HS-27A (cell line): ENCODE data around the gene FAM117A.
"Not testable (repeated sequence)": the region's sequence is repeated elsewhere in the genome, so short reads cannot be mapped to it uniquely, and the experiment has no call there.

ENCODE experiments used
- DNase-seq: peaks from one replicate; pipeline ENCODE4 v3.0.0-alpha.2; 2012; ENCODE audit warnings: low read depth, missing footprints

The FAM117A gene

DNA sequence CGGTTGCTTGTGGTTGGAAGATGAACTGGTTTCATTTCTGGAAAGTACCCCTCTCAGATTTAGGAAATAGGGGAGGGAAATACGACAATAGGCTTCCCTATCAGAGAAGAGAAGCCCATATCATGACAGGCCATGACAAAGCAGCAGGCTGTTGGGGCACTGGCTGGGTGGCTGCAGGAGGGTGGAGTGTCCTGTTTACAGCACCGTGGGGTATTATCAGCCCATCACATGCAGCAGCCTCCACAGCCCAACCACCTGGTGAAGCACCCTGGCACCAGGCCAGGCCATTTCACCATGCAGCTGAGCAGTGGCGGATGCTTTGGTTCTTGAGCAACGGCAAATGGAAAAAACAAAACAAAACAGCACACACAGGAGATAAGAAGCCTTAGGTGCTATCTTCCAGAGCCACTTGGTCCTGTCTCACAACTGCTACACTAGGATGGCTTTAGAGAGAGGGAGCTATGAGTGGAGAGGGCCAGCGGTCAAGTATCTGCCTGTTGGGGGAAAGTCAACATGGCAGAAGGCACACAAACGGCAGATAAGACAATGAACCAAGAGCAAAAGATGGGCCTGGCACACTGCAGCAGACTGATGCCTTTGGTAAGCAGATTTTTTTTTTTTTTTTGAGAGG is 24.2 kb downstream of the FAM117A start:
- no peak for DNase-seq

DNA sequence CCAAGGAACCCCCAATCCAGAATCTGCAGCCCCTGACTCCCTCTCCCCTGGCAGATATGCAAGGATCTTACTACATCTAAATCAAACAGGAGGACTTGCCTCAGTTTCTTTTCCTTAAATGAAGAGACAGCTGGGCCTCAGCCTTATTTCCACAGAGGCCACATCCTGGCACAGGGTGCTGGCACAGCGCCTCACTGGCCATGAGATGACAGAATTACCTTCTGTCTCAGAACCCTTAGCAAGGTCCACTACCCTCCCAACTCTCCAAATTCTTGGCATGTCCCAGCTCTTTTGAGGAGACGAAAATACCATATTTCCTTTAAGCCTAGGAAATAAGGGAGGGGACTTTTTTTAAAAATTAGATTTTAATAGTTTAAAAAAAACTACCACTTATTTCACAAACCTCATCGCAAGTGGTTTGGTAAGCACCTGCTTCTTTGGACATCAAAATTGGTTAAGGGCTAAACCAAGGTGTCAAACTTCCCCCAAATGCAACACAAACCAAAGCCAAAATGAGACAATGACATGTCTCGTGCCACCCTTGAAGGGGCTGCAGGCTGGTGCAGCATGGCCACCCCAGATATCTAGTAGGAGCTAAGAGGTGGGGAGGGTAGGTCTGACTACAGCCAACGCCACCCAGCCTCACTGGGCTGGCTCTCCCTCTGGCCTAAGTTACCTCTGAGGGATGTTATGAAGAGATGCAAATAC is 25.3 kb downstream of the FAM117A start:
- DNase-seq: no peak

DNA sequence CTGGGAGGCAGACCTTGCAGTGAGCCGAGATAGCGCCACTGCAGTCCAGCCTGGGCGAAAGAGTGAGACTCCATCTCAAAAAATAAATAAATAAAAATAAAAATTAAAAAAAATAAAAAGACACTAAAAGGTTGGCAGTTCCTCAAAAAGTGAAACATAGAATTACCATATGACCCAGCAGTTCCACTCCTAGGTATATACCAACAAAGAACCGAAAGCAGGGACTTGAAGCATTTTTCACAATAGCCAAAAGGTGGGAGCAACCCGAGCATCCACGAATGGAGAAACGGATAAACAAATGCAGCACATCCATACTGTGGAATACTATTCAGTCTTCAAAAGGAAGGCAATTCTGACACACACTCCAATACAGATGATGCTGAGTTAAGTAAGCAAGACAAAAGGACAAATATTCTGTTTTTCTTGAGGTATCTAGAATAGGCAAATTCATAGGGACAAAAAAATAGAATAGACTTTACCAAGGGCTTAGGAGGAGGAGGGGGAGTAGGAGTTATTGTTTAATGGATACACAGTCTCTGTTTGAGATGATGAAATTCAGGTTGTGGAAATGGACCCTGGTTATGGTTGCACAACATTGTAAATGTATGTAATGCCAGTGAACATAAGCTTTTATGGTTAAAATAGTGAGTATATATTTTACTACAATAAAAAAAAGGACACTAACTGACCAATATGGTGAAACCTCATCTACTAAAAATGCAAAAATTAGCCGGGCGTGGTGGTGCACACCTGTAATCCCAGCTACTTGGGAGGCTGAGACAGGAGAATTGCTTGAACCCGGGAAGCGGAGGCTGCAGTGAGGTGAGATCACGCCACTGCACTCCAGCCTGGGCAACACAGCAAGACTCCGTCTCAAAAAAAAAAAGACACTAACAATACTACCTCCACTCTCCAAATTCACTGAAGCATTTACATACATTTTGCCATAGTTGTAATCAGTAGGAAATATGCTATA is 29.1 kb downstream of the FAM117A start:
- no peak for DNase-seq

DNA sequence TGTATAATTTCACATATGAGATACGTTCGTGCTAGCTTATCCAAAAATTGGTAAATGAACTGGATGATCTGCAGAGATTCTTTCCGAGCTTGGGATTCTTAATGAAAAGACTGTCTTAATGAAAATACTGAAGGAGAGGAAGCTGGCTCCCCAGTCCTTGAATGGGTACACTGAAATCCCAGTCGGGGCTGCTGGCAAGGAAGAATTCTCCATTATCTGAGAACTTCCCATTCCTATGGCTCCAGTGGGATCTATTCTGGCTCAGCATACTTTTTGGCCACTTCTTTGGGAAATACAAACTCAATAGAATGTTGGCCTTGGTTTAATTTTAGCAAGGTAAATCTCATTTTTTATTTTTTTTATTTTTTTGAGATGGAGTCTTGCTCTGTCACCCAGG is 32.5 kb downstream of the FAM117A start:
- DNase-seq: no peak

DNA sequence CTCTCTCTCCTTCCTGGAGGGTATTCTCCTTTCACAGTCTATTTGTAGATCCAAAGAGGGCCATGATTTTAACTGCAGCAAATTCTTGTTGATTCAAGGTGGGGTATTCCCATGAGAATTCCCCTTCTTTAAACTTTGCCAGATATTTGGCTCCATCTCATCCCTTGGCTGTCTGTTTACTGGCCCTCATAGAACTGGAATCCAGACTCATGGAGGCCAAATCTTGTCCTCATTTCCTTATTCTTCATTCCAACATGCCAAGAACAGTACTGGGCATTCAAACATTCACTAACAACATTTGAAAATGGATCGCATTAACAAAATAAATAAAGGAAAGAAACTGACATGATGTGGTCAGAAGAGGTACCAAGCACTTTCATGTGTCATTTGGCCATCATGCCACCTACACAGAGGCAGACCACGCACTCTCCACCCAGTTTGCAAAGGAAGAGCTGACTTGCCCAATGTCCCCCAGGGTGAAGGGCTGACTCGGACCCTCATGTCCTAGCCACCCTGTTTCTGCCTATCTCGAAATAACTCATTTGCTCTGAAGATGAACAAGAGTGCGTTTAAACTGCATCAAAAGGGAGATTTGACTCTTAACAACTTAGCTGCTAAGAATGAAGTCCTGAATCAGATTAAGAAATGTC is 33.0 kb downstream of the FAM117A start:
- DNase-seq: no peak

DNA sequence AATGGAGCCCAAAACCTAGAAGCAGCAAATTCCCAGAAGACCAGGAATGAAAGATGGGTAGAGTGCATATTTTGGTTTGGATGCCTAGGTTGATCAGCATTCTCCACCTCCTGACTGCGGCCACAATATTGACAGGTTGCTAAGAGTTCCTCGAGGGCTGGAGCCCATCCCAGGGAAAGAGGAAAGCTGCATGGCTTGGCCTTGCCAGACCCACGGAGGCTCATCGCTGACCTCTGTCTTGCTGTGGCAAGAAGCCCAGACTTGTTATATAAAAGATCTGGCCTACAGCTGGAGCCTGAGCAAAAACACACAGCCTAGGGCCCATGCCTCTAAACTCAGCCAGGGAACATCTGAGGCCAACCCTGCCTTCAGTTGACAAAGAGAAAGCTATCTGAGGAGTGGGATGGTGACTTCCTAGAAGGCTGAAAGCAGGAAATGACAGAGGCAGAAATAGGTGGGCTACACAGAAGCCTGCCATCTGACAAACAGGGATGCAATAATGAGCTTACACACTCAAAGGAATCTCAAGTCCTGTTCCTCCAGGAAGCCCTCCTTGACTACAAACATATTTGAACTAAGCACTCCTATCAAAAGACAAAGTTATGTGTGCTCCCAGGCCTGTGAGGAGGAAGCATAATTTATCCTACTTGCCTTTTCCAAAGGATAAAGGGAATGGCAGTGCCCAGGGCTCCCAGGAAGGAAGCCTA is 33.7 kb downstream of the FAM117A start:
- DNase-seq: no peak

DNA sequence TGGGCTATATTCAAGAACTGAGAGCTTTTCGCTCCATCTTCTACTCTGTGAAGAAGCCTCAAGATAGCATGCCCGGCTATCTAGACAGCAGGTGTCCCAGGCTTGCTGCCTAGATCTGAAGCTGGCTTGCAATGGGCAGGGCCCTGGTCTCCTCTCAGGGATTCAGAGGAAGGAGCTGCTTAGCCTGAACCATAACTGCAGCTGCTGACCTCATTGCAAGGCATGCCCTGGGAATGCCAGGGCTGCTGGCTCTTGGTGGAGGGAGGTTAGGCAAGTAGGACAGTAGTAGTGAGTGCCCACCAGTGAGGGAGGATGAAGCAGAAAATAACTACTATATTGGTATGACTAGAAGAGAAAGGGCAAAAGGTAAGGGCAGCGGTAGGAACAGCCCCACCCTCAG is 34.9 kb downstream of the FAM117A start:
- DNase-seq: no peak

DNA sequence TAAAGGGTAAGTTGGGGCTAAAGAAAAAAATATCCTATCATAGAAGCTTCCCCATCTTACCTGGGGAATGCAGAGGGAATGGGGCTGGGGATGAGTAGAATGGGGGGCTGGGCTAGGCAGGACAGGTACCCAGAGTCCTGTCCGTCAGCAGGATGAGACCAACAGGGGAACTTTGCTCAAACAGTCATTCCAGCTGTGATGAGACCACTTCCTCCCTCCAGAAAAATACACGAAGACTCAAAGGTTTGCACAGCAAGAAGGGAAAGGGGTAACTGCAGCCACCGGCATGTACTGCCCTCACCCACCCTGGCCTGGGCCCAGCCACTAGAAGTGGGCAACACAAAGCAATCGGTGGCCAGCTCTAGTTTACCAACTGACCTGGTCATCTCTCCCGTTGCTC is 35.5 kb downstream of the FAM117A start:
- no peak for DNase-seq

DNA sequence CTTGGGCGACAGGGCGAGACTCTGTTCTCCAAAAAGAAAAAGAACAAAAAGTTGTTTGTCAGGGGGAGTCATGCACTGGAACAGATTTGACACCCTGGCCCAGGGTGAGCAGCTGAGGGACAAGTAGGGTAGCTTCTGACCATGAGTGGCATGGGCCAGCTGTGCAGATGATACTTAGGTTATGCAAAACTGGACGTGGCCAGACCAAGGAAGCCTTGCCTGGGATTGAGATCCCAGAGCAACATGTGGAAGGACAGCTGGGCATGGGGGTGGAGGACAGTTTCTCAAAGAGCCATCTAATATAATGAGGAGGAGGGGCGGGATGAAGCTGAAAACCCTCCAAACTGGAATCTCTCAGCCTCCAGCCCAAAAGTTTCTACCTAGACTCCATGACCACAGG is 36.6 kb downstream of the FAM117A start:
- no peak for DNase-seq

DNA sequence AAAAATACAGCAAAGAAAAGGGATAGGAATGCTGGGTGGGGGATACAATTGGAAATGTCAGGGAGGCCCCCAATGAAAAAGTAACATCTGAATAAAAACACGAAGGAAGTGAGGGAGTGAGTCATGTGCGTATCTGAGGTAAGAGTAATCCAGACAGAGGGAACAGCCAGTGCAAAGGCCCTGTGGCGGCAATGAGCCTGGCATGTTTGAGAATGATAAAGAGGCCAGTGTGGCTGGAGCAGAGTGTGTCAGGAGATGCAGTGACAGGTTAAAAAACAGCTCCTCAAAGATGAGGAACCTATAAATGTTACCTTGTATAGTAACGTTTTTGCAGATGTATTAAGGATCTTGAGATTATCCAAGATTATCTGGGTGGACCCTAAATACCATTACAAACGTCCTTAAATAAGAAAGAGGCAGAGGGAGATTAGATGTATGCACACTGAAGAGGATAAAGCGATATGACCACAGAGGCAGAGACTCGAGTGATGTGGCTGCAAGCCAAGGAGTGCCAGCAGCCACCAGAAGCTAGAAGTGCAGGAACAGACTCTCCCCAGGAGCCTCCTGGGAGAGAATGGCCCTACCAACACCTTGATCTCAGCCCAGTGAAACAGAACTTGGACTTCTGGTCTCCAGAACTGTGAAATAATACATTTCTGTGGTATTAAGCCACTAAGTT is 38.3 kb downstream of the FAM117A start:
- no peak for DNase-seq

DNA sequence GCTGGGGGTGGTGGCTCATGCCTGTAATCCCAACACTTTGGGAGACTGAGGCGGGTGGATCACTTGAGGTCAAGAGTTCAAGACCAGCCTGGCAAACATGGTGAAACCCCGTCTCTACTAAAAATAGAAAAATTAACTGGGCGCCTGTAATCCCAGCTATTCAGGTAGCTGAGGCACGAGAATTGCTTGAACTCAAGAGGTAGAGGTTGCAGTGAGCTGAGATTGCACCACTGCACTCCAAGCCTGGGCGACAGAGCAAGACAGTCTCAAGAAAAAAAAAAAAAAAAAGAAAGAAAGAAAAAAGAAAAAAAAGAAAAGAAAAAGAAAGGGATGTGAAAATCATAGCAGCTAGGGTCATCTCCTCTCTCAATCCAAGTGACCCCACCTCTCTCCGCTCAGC is 39.4 kb downstream of the FAM117A start:
- DNase-seq: not testable (repeated sequence)

DNA sequence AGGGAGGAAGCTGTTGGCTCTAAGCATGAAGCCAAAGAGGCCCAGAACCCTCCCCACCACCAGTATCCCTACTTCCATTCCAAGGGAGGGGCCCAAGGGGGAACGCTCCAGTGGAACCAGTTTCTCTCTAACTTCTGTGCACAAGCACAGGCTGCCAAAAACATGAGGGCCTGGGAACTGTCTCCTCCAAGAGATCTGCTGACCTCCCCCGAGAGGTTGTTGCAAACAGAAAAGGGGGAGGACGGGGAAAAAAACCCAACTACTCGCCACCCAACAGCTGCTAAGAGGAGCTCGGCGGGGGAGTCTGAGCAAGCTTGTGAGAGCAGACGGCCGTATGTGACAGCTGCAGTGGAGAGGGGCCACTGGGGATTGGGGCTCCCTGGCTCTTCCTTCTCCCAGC is 40.5 kb downstream of the FAM117A start:
- DNase-seq: no peak

DNA sequence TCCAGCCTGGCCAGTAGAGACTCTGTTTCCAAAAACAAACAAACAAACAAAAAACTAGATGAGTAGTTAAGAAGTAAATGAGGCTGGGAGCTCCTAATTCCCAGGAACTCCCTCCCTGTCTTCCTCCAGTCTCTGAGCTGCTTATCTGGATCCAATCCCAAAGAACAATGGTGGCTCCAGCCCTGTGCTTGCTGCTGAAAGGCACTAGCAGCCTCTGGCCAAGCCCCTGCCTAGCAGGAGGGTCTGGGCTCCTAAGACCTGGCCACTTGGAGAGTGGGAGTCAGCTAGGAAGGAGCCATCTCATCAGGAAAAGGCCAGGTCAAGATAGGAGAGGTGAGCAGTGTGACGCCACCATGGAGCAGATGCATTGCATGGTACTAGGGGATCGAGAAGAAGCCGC is 41.9 kb downstream of the FAM117A start:
- no peak for DNase-seq

DNA sequence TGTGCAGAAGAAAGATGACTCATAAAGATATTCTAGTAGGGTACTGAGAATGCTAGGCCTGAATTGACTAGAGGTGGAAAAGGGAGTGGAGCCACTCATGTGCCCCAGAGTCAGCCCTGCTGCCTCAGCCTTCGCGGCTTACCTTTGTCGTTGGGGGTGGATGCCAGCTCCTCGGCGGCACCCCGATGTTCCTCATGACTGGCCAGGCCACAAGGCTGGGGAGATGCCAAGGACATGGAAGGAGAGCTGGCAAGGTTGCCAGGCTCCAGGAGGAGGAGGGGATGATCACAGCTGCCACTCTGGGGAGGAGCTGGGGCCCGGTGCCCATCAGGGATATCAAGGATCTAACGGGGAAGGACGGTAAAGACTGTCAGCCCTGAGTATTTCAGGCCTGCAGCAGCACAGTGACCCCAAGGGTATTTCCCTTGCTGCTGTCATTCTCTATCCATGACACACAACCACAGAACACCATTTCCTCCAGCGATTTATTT is 46.5 kb downstream of the FAM117A start:
- DNase-seq: no peak

DNA sequence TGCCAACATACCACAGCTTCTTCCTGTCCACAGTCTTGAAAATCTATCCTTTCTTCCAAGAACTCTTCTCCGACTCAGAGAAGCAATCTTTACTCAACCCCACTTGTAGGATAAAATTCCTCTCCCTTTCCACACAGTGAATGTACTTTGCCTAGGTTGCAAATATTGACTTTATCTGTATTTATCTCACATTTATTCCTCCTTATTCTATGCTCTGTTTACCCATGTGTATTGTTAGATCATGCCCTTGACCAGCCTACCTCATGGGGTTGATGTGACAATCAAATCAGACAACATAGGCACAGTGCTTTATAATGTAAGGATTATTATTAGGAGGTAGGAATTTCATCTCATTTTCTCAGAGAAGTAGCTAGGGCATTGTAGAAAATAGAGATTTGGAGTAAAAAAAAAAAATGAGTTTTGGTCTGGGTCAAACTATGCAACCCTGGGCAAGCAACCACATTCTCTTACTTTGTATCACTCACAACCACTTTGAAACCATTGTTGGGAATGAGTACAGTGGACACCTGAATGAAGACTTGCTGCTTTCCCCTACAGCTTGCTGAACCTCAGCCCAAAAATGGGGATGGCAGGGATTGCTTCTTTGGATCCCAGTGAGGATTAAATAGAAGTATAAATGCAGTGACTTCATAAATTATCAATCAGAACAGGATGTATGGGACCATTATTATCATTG is 47.1 kb downstream of the FAM117A start:
- DNase-seq: no peak

DNA sequence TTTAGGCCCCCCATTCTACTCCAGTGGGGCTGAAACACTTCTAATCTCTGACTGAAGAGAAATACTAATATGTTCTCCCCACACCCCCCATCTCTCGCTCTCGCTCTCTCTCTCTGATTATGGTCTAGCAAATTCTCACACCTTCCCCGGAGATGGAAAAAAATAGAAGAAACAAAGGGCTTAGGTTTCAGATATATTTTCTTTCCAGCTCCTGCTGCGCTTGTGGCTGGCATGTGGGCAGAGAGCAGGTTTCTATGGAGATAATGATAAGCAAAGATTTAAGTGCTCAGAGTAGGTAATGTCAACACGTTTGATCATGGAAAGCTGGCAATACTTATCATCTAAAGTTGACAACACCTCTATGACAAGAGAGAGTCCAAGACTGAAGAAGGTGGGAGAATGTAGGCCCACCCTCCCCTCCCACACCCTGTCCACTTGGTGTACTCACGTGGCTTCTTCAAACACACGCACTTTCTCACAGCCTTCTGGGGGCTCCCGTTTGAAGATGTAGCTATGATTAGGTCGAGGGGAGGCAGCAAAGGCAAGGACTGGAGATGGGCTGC is 48.1 kb downstream of the FAM117A start:
- DNase-seq: no peak

DNA sequence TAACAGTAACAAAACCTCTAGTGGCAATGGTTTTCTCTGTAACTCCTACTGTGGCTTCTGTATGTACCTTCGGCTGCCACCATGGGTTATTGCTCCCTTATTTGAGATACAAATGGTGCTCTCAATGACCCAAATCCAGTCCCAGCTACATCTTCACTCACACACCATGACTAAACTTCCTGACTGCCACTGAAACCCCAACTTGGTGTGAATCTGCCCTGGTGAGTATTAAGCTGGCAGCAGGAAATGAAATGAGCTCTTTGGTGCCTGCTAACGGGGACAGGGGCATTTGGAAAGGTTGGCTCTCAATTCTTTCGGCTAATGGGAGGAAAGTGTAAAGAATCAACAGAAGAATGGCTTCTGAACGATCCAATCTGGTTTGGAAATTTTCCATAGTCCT is 48.7 kb downstream of the FAM117A start:
- no peak for DNase-seq

DNA sequence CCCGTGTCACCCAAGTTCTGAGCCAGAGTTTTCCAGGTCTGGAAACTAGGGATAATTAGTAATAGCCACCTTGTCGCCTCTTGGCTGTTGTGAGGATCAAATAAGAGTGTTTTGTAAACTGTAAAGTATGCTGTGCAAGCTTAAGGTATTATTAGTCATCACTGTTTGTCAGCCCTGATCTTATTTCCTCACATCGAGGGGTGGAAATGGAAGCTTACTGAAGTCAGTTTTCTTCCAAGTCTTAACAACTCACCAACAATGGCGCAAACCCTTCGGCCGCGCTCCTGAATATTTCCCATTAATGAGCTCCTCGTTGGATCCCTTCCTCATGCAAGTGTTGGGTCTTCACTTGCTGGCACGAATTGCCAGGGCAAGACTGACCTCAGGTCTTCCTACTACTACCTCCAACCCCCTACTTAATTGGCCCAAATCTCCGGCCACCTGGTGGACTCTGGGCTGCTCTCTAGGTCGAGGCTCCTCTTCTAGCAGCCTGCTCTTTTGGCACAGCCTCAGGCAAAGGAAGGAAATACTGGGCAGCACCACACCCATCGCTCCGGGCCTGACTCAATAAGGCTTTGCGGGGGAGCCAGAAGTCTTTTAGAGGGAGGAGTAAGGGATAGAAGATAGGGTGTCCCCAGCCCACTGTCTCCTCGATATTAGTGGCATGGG is 55.3 kb downstream of the FAM117A start:
- no peak for DNase-seq
